GM19025 (cell line): ENCODE data around the gene SPATA21.
"Not testable (repeated sequence)": the region's sequence is repeated elsewhere in the genome, so short reads cannot be mapped to it uniquely, and the experiment has no call there.

Experiments
- ATAC-seq: cut with Tn5 transposase; IDR thresholded peaks from one replicate; pipeline ENCODE4 v1.9.1; 2021; ENCODE audit warnings: mild to moderate bottlenecking, low read depth, moderate library complexity; ENCODE audit not compliant: unreplicated experiment

SPATA21 gene, protein sequence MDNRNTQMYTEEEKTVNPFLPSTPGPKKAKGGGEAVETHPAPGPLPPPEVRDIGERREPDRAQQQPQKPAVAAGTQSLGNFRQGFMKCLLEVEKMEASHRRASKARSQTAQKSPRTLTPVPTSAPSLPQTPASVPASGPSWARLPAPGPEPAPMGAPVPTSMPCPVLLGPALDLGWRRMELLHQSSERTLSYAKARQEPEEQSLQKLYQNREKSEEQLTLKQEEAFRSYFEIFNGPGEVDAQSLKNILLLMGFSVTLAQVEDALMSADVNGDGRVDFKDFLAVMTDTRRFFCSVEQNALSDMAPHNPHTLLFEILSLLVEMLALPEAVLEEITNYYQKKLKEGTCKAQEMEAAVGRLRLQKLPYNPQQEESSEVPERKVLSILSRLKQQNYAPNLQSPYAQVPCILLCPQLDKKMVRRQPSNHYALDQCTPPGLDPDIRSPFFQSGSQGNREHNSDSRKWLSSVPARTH

DNA sequence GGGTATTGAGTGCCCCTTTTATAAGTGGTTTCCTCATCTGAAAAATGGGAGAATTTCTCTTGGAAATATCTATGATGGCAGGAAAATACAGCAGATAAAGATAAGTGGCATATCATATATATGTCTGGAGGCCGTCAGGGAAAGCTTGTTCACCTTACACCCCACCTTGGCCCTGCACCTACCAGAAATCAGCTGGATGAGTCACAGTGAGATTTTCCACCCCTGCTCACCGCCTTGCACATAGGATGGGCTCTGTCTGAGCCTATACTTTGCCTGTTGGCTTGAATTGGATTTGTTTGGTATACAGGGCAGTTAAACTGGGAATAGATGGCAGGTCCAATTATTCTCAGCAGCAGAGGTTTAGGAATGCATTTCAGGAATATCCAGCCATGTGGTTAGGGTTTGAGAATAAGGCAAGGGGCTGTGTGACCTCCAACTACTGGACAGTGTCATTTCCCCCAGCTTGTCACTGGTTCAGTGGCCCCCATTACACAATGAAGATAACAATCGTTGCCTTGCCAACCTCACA lies at the start of gene SPATA21:
SPATA21 (minus strand) TSS at position 479 of the 529 bp plus-strand sequence. CDS start 6,053 bp downstream, outside the sequence.
- ATAC-seq: no peak

DNA sequence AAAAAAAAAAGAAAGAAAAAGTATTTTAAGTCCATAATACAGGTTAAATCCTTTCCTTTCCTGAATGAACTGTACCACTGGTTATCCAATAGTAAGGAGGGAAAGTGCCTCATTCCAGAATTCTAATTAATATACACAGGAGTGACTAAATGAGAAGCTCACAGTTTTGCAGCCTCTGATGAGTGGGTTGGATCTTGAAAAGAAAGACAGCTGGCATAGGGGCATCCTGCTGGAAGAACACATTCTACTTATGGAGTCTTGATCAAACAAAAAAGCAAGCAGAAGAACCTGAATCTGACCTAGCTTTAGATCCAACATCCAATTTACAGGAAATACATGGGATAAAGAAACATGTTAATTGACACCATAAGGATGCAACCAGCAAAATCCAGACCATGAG lies 49.8 kb upstream of the SPATA21 start:
- ATAC-seq: not testable (repeated sequence)

DNA sequence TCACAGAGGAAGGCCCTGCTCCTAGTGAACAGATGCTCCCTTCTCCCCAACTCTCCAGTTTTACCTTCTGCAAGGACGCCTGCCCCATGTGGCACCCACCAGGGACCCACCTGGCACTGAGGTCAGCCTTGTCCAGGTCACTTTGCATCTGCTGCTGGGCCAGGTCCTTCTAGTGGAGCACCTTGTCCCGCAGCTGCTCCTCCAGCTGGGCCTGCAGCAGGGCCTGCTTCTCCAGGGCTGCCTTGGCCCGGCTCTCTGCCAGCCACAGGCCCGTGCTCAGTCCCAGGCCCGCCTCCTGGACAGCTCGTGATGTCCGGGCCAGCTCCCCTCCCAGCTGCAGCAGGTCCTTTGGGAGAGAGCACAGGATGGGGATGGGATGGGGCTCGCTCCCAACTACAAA lies 49.1 kb upstream of the SPATA21 start:
- ATAC-seq: not testable (repeated sequence)

DNA sequence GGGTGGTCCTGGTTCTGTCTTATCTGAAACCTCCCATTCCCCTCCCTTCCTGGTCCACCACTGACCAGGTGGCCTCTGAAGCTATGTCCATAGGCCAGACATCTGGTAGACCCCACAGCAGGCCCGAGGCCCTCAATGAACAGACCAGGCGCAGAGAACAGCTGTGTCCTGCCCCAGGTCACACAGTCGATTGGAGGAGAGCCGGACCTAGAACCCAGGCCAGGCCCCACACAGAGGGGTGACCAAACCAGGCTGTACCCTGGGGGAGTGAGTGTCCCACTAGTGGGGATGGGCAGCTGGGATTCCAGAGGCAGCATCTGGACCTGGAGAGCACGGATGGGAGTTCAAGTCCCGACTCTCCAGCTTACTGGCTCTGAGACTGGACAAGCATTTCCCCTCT lies 47.7 kb upstream of the SPATA21 start:
- no peak for ATAC-seq

DNA sequence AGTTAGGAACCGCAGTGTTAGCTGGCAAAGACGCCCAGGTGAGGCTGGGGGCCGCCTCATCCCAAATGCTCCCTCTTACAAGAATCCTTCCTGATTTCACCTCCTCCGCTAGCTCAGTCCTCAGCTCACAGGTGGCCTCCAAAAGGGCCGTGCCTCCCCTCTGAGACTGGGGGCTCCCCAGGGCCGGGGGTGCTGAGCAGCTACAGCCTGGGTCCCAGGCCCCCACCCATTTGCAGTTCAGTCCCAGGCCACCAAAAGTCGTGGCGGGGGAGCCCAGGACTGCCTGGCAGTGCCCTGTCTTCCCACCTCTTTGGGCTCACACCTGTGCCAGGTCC lies 47.2 kb upstream of the SPATA21 start:
- no peak for ATAC-seq

DNA sequence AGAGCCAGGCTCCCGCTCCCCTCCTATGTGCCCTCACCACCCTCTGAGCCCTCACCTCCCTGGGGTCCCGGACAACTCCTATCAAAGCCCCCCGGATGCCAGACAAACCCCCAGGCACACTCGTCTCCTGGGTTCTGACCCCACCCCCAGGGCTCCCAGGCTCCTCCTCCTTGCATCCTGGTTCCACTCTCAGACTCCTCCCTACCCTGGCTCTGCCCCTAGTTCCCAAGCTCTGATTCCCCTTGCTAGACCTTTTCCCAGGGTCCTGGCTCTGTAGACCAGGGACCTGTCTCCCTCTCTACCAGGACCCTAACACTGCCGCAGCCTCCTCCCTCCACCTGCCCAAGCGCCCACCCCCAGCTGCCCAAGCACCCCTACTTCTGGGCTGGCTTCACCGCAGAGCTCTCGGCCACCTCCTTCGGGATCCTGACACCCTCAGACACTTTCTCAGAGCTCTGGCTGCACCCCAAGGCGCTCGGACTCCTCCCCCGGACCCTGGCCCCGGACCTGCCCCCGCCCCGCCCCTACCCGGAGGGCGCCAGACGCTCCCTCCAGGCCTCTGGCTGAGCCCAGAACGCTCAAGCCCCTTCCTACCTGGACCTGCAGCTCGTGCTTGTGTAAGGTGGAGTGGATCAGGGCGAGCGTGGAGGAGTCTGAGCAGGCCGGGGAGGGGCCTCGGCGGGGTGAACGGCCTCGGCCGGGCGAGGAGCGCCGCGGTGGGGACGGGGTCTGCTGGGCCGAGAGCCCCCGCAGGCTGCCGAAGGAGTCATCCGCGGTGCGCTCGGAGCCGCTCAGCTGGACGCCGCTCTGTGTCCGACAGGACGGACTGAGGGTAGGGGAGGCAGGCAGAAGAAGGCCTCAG lies 46.6 kb upstream of the SPATA21 start:
- not testable (repeated sequence) for ATAC-seq

DNA sequence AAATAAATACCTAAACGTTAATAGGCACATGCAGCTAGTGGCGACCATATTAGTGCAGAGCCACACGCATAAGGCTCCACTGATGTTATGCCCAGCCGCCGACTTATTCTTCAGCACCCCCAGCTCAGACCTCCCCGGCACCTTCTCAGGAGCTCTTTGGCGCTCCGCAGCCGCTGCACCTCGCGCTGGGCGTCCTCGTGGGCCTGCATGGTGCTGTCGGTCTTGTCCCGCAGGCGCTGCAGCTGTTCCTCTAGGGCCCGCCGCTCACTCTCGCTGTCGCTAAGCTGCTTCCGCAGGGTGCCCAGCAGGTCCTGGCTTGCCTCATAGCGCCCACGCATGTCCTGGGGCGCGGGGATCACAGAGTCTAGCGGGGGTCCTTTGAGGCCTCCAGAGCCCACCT lies 45.9 kb upstream of the SPATA21 start:
- ATAC-seq: not testable (repeated sequence)

DNA sequence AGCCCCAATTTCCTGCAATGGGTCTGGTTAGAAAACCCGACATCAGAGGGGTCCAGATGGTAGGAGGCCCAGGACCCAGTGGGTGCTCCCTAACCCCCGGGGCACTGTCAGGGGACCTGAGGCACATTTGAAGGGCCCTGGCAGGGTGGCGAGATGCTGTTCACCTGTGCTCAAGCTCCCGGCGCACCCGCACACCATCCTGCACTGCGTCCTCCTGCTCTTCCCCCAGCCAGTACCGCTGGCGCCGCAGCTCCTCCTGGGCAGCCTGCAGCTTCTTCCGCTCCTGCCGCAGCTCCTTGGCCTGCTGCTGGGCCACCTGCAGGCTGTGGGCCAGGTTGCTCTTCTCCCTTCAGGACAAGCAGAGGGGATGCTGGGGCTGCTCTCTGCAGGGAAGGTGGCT lies 40.9 kb upstream of the SPATA21 start:
- ATAC-seq: no peak

DNA sequence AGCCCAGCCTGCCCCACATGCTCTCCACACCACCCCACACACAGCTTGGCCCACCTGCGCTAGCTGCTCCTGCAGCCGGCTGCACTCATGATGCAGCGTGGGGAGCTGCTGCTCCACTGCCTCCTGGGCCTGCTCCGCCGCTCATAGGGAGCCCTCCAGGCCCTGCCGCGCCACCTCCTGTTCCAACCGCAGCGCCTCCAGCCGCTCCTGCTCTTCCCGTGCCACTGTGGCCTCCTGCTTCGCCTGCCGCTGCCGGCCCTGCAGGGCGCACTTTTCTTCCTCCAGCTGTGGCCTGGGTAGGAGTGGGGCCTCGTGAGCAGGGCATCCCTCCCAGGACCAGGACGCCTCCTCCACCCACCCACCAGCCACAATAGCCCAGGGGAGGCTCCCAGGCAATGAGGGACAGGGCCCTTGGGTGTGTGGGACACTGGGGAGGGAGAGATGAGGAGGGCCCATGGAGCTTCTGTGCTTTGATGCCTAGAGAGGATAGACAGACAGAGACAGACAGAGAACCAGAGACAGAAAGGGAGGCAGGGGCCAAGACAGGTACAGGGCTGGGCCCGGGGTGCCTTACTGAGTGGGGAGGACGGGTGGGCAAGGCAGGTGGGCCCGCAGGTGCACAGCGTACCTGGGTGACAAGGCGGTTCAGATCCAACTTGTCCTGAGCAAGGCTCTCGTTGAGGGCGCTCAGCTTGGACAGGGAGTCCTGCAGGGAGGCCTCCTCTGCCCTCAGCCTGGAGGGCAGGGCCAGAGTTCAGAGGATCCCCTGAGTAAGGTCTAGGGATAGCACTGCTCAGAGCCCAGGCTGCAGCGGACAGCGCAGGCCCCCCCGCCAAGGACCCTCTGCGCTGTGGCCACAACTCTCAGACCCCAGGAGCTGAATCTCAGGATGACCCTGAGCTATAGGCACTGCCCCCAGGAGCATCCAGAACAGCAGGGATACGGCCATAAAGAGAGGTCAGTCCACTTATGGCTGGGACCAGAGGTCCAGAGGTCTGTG lies 38.8 kb upstream of the SPATA21 start:
- ATAC-seq: not testable (repeated sequence)

DNA sequence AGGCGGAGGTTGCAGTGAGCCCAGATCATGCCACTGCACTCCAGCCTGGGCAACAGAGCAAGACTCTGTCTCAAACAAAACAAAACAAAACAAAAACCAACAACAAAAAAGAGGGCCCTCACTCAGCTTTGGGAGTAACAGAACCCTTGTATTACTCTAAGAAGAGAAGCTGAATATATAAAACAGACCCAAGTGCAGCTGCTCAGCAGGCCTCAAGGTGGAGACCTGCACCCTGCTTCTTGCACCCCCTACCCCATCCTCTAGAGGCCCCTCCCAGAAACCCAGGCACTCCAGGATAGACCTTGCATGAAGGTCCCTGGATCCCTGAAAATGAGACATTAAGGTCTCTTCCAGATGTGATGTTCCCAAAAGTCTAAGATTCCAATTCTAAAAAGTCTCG lies 37.7 kb upstream of the SPATA21 start:
- ATAC-seq: not testable (repeated sequence)

DNA sequence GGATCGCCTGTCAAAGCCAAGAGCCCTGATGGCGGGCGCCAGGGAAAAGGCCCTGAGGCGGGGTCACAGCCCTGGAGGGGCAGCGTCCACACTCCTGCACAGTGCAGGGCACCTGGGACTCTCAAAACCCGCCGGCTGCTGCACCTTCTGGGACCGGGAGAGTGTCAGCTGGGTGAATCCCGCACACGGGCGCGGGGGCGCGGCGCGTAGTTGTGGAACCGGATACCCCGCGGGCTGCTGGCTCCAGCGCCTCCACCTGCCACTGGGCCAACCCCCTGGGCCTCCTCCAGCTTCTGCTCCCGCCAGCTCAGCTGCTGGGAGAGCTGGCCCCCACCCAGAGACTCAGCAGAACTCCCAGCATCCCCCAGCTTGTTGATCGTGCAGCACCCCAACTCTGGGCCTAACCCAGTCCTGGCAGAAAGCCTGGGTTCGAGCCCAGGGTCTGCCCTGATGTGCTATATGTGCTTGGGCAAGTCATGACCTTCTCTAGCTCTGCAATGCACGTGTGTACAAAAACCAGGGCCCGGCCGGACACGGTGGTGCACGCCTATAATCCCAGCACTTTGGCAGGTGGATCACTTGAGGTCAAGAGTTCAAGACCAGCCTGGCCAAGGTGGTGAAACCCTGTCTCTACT lies 37.1 kb upstream of the SPATA21 start:
- no peak for ATAC-seq

DNA sequence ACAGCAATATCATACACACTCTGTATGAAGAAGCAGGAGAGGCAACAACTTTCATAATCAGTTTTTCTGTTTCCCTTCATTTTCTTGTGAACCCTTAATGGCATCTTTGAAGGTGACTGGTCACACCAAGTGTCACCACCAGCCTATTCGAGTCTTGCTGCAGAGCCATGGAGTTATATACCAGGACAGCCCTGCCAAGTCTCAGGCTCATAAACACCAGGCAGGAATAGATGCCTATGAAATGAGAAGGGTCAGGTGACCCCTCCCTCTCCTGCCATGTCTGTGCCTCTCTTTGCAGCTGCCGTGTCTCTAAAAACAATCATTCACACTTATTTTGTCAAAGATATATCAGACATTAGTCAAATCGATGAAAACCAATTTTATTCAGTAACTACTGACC lies 31.3 kb upstream of the SPATA21 start:
- ATAC-seq: no peak

DNA sequence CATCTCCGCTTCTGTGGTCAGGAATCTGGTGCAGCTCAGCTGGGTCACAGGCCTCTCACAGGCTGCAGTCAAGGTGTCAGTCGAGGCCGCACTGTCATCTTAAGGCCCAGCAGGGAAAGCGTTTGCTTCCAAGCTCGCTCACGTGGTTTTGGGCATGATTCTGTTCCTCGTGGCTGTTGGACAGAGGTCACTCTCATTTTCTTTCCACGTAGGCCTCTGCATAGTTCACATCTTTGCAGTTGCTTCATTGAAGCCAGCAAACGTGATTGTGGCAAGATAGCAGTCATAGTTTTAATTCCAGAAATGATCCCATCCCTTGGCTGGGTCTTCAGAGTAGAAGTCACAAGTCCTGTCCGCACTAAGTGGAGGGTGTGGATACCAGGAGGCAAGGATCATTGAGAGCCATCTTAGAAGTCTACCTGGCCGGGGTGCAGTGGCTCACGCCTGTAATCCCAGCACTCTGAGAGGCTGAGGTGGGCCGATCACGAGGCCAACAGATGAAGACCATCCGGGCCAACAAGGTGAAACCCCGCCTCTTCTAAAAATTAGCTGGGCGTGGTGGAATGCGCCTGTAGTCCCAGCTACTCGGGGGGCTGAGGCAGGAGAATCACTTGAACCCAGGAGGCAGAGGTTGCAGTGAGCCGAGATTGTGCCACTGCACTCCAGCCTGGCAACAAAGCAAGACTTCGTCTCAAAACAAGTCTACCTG lies 27.8 kb upstream of the SPATA21 start:
- no peak for ATAC-seq

DNA sequence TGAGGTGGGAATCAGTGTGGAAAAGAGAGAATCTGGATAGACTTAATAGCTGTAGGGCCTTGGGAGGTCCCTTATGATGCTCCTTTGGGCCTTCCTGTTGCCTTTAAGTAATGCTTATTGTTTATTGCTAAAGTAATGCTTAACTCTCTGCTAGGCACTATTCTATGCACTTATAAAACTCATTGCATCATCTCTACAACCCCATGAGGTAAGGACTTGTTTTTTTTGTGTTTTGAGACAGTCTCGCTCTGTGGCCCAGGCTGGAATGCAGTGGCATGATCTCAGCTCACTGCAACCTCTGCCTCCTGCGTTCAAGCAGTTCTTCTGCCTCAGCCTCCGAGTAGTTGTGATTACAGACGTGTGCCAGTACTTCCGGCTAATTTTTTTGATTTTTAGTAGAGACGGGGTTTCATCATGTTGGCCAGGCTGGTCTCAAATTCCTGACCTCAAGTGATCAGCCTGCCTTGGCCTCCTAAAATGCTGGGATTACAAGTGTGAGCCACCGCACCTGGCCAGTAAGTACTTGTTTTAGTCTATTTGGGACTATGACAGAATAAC lies 25.6 kb upstream of the SPATA21 start:
- no peak for ATAC-seq

DNA sequence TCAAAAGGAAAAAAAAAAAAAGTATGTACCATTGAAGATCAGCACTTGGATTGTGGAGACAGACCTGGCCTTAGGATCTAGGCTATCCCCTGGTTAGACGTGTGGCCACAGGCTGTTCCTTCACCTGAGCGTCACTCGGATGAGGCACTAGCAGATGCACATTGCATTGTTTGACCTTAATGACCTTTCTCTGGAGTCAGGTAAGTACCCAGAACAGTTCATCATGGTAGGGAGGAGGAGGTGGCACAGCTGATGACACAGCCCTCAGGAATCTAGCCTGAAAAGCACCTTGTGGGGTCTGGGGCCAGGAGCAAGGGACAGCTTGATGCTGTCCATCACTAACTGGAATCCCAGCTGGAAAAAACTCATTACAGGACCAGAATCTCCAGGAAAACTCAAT lies 24.5 kb upstream of the SPATA21 start:
- ATAC-seq: no peak

DNA sequence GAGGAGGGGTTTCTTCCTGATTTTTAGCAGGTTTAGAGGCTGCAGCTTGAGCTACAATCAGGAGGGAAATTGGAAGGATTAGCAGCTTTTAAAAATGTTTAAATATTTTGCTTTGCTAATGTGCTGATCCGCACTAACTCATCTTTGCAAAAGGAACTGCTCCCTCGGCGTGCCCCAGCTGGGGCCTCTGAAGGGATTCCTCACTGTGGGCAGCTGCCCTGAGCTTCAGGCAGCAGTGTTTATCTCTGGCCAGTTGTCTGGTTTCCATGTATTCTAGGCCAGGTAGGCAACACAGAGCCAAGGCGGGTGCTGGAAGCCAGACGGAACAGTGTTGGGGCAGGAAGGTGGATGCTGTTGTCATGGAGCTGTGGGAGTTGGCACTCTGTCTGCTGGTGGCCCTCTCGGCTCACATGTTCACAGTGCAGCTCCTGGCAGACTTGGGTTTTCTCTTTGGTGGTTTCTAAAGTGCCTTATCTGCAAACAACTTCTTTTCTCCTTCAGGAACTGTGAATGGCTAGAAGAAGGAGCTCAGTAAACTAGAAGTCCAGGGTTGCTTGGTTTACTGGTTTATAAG lies 22.2 kb upstream of the SPATA21 start:
- ATAC-seq: no peak

DNA sequence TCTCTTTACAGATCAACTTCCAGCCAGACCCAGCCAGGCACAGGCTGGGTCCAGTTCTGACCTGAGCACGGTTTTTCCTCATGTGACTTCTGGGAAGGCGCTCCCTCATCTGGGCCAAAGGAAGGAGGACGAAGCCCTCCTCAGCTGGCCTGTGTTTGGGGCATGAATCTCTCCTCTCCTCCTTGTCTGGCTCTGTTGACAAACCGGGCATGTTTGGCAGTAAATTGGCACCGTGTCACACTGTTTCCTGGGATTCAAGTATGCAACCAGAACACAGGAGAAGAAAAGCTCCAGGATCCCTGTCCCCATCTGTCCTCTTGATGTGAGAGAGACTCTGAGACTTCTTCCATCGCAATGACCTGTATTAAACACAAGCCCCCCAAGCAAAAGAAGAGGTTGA lies 21.6 kb upstream of the SPATA21 start:
- ATAC-seq: no peak

DNA sequence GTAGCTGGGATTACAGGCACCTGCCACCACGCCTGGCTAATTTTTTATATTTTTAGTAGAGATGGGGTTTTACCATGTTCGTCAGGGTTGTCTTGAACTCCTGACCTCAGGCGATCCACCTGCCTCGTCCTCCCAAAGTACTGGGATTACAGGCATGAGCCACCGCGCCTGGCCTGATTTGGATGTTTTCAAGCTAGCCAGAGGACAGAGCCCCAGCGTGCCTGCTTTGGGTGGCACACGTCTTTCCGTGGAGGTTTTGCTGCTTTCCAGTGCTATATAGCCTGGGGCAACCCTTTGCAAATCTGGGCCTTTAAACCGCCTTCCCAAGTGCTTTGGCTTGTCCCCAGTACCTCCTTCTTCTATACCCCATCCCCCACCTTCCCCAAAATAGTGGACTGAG lies 18.9 kb upstream of the SPATA21 start:
- ATAC-seq: not testable (repeated sequence)
